Esophagus squamous epithelium (tissue), 5 donors: ENCODE measurements around the gene OR4K15. TPM values are rescaled to one million over a fixed set of nuclear protein-coding genes. Genes with fewer than 3 reads are reported as not detected.
"Not testable (repeated sequence)": the region's sequence is repeated elsewhere in the genome, so short reads cannot be mapped to it uniquely, and the experiment has no call there.

Experiments
- DNase-seq: peaks from one replicate; lab custom pipeline; 2025; lab: John Stamatoyannopoulos, UW
- H3K27ac ChIP-seq, 4 donors: fragments of 200-600 bp; sonication (generic); one replicate each; pipeline ENCODE4 v1.5.1; 2016 to 2019; ENCODE audit warnings: mild to moderate bottlenecking in 1 of 4
- H3K27me3 ChIP-seq, 4 donors: fragments of 200-600 bp; sonication (generic); 1 replicate in 3 of 4; 2 replicates in 1 of 4; pipeline versions ENCODE4 v1.5.1 to v1.6.0; 2017 to 2021; ENCODE audit warnings: antibody characterized with exemption in 1 of 4
- H3K36me3 ChIP-seq, 3 donors: fragments of 200-600 bp; sonication (generic); one replicate each; pipeline ENCODE4 v1.5.1; 2016 to 2019
- H3K4me1 ChIP-seq, 3 donors: fragments of 200-600 bp; sonication (generic); one replicate each; pipeline ENCODE4 v1.5.1; 2017 to 2019
- H3K4me3 ChIP-seq, 4 donors: fragments of 200-600 bp; sonication (generic); 1 replicate in 3 of 4; 2 replicates in 1 of 4; pipeline ENCODE4 v1.5.1; 2016 to 2019; ENCODE audit warnings: mild to moderate bottlenecking in 2 of 4, moderate library complexity in 1 of 4
- H3K9me3 ChIP-seq, 3 donors: fragments of 200-600 bp; sonication (generic); one replicate each; pipeline ENCODE4 v1.5.1; 2016 to 2019
- POLR2A ChIP-seq, 4 donors: fragments of 450-650 bp; IDR thresholded peaks; one replicate each; pipeline ENCODE4 v1.6.1; 2017; ENCODE audit warnings: antibody characterized with exemption in 4 of 4, mild to moderate bottlenecking in 4 of 4, moderate library complexity in 3 of 4
- WGBS, 2 donors: methylation state at CpG; one replicate each; pipeline ENCODE4 v1.1.5; 2018; 5-methylcytosine and 5-hydroxymethylcytosine counted together
- intact Hi-C: fragments of 100-400 bp; cut with DNase I; formaldehyde crosslinking; loops from one replicate; pipeline ENCODE4 v1.15.0; 2022
- total RNA-seq, 4 donors: library from RNA; depleted of rRNA; stranded (reverse); fragments of >200 nt; gene quantifications; one replicate each; pipeline ENCODE4 v1.1.0, GENCODE V29; 2016
- TF ChIP-seq, protein P1 (sequence below), 6 experiments: fragments of 450-650 bp in 4 of 6; fragments of 200-600 bp in 2 of 6; sonication (generic) in 2 of 6; IDR thresholded peaks; one replicate each; pipeline ENCODE4 v1.5.1; 2016 to 2019; ENCODE audit warnings: antibody characterized with exemption in 6 of 6, mild to moderate bottlenecking in 4 of 6, moderate library complexity in 4 of 6
- donor health status: DM: yes; HTN: yes; CAD: no.

Gene OR4K15, protein sequence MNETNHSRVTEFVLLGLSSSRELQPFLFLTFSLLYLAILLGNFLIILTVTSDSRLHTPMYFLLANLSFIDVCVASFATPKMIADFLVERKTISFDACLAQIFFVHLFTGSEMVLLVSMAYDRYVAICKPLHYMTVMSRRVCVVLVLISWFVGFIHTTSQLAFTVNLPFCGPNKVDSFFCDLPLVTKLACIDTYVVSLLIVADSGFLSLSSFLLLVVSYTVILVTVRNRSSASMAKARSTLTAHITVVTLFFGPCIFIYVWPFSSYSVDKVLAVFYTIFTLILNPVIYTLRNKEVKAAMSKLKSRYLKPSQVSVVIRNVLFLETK
- total RNA-seq: not detected

DNA sequence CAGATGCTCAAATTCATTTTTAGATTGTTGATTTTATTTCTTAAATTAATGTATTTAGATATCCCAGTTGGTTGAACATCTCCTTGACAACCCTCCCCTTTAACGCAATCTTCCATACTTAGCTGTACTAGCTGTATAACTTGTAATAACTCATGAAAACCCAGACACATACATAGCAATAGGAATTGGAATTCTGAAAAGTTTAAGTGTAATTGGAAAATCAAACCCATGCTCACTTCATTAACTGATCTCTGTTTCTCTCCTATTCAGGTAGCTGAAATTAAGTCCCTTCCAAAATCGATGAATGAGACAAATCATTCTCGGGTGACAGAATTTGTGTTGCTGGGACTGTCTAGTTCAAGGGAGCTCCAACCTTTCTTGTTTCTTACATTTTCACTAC is at the start of gene OR4K15:
Gene OR4K15 (plus strand): TSS at position 301 of the 400 bp plus-strand sequence. CDS start 0 bp downstream, at position 301.
- no peaks in the 10 kb centered on the region for H3K27me3 ChIP-seq
- H3K4me3 ChIP-seq: no peak within 1 kb of the TSS
- H3K9me3 ChIP-seq: no peaks in the 10 kb centered on the region
- no peak within 1 kb of the TSS for H3K27ac ChIP-seq
- intact Hi-C loops: no loop called here
- no peaks in the 10 kb centered on the region for H3K4me1 ChIP-seq
- no peak for TF ChIP-seq POLR2A (IDR thresholded peaks at IDR 0.05)
- TF ChIP-seq, protein P1, sequence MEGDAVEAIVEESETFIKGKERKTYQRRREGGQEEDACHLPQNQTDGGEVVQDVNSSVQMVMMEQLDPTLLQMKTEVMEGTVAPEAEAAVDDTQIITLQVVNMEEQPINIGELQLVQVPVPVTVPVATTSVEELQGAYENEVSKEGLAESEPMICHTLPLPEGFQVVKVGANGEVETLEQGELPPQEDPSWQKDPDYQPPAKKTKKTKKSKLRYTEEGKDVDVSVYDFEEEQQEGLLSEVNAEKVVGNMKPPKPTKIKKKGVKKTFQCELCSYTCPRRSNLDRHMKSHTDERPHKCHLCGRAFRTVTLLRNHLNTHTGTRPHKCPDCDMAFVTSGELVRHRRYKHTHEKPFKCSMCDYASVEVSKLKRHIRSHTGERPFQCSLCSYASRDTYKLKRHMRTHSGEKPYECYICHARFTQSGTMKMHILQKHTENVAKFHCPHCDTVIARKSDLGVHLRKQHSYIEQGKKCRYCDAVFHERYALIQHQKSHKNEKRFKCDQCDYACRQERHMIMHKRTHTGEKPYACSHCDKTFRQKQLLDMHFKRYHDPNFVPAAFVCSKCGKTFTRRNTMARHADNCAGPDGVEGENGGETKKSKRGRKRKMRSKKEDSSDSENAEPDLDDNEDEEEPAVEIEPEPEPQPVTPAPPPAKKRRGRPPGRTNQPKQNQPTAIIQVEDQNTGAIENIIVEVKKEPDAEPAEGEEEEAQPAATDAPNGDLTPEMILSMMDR (IDR thresholded peaks at IDR 0.05): no peak
- 87 to 94% methylated on average over 3 of the region's 3 CpGs for WGBS, 2 donors
- DNase-seq: no peak
- H3K36me3 ChIP-seq: no peaks in the 10 kb centered on the region

DNA sequence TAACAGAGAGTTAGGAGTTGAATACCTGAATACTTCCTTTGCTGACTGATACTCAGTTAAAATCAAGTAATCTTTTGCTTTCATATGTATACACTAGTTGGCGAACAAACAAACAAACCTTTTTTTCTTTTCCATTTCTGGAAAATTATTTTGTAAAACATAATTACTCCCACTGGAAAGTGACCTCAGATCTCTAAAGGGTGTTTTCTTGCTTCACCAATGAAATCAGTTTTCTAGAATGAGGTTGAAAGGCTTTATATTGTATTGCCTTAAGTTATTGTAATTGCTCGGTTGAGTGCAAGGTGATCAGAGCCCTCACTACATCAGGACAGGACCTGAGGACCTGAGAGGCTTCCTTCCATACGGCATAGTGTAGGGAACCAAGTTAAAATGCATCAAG is 44.8 kb upstream of the OR4K15 start, which contains the start of gene OR4K1:
Gene OR4K1 (plus strand): TSS at position 301 of the 400 bp plus-strand sequence. CDS start 4,750 bp downstream, outside the sequence.
- no peaks in the 10 kb centered on the region for H3K9me3 ChIP-seq
- no peaks in the 10 kb centered on the region for H3K27me3 ChIP-seq
- intact Hi-C loops: no loop called here
- H3K4me3 ChIP-seq: no peak within 1 kb of the TSS
- no peak within 1 kb of the TSS for H3K27ac ChIP-seq
- H3K36me3 ChIP-seq: no peaks in the 10 kb centered on the region
- 61 to 70% methylated on average over 3 of the region's 3 CpGs for WGBS, 2 donors
- TF ChIP-seq, protein P1 (IDR thresholded peaks at IDR 0.05): no peak
- no peaks in the 10 kb centered on the region for H3K4me1 ChIP-seq
- no peak for DNase-seq

DNA sequence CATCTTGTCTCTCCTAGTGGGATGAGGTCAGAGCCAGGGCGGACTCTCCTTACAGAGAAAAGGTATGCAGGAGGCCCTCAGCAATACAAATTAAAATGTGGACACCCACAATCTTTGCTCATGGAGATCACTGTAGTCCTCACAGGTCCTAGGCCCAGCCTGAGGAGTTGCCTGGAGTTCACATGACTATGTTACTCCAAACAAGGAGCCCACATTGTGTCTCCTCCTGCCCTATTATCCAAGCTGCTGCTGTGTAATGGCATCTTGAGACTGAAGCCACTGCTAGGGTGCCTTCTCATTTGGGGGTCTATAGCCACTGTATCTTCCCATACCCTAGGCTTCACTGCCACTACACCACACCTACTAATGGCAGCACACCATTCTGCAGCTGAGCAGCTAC is 33.7 kb upstream of the OR4K15 start:
- Histone ChIP-seq H3K4me3 (no peak overlapping the region), H3K4me1 (no peaks in the 10 kb centered on the region), H3K27ac (no peak overlapping the region), H3K9me3 (peaks cover 0 to 7% (median 3%) of the 10 kb centered on the region in 3 donors), H3K36me3 (no peaks in the 10 kb centered on the region), H3K27me3 (no peaks in the 10 kb centered on the region)
- 63 to 70% methylated on average over 1 of the region's 1 CpG for WGBS, 2 donors
- DNase-seq: no peak
- TF ChIP-seq POLR2A (IDR thresholded peaks at IDR 0.05): no peak
- TF ChIP-seq, protein P1 (IDR thresholded peaks at IDR 0.05): no peak
- intact Hi-C loops: no loop called here

DNA sequence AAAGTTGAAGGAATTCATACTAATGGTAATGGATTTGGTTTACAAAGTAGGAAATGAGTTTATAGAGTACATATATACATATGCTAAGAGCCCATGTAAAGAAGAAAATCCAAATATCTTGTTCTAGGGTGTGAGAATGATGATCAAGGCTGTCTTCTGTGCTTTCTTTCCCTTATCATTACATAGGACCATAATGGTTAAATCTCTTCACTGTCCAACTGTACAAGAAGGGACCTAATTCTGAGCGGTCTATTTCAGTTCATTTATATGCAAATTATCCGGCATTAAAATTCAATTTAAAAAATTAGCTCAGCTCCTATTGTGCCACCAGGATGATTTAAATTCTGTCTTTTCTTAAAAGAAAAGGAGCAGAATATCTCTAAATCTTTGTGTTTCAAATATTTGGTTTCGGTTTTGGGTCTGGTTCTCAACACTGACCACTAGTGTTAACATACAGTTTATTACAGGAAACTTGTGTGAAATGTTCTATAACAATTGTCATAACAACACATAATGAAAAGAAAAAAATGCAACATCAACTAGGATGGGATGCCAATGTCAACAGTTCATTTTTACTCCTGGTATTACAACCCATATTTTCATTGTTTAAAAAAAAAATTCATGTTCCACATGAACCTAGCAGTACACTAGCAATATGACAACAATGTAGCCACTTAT is 27.8 kb upstream of the OR4K15 start:
- no peaks in the 10 kb centered on the region for H3K9me3 ChIP-seq
- 68 to 83% methylated on average over 3 of the region's 3 CpGs for WGBS, 2 donors
- intact Hi-C loops: no loop called here
- no peak overlapping the region for H3K27ac ChIP-seq
- no peaks in the 10 kb centered on the region for H3K4me1 ChIP-seq
- TF ChIP-seq, protein P1 (IDR thresholded peaks at IDR 0.05): no peak
- TF ChIP-seq POLR2A (IDR thresholded peaks at IDR 0.05): no peak
- H3K36me3 ChIP-seq: no peaks in the 10 kb centered on the region
- H3K4me3 ChIP-seq: no peak overlapping the region
- H3K27me3 ChIP-seq: no peaks in the 10 kb centered on the region
- no peak for DNase-seq

DNA sequence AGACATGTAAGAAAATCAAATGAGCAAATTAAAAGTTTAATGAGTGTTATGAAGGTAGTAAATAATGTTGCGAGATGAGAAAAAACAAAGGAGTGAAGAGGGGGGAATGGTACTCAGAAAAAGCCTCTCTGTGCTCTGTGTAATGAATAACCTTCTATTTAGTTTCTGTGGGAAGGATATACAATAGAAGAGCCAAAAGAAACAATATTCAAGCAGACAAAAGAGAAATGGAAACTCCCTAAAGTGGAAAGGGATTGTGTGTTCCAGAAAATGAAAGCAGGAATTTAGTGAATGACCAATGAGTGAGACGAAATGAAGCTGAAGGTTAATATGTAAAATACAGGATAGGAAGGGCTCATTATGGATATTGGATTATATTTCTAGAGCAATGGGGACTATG is 26.2 kb upstream of the OR4K15 start:
- Histone ChIP-seq H3K4me1 (no peaks in the 10 kb centered on the region), H3K27ac (no peak overlapping the region), H3K9me3 (no peaks in the 10 kb centered on the region), H3K4me3 (no peak overlapping the region), H3K27me3 (no peaks in the 10 kb centered on the region), H3K36me3 (no peaks in the 10 kb centered on the region)
- intact Hi-C loops: no loop called here
- no peak for DNase-seq
- TF ChIP-seq POLR2A (IDR thresholded peaks at IDR 0.05): no peak
- TF ChIP-seq, protein P1 (IDR thresholded peaks at IDR 0.05): no peak
- WGBS, 2 donors: 31 to 54% methylated on average over 2 of the region's 2 CpGs

DNA sequence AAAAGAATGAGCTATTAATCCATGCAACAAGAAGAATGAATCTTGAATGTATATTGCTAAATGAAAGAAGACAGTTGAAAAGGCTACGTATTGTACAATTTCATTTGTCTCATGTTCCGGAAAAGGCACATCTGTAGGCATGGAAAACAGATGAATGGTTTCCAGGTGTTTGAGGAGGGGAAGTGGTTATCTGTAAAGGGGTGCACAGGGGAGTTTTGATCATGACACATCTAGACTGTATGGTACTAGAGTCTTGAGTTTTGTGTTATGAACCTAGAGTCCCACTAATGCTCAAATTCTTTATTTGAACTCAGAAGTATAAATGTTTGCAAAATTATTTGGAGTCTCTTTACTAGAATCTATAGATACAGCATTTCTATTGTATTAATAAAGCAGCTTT is 5.7 kb upstream of the OR4K15 start:
- intact Hi-C loops, DNase-seq: not testable (repeated sequence)
- 45 to 80% methylated on average over 2 of the region's 2 CpGs for WGBS, 2 donors

More for the DNA sequence above, 5.7 kb upstream of the OR4K15 start:
- not testable (repeated sequence) for H3K9me3 ChIP-seq, H3K4me1 ChIP-seq, H3K27ac ChIP-seq, H3K36me3 ChIP-seq, H3K4me3 ChIP-seq, H3K27me3 ChIP-seq
